Pancreas (tissue), 10 donors: ENCODE data around the gene MBTPS1. TPM values are rescaled to one million over a fixed set of nuclear protein-coding genes. Genes with fewer than 3 reads are reported as not detected.
A peak's percentile ranks its signal among the peaks of the same experiment; 100 is the strongest.

Experiments used
- ATAC-seq, 4 donors: fragments of 200-7000 bp; cut with Tn5 transposase; one replicate each; pipeline versions ENCODE4 v1.8.0 to v1.9.1; 2020; ENCODE audit warnings: mild to moderate bottlenecking in 4 of 4, moderate library complexity in 4 of 4
- DNase-seq, 6 donors: peaks; one replicate each; pipeline ENCODE4 v3.0.0-alpha.2; 2020
- FAIRE-seq: peaks from 2 replicates; lab custom pipeline; 2012; peaks lifted over from hg19 to GRCh38; lab: Jason Lieb, UNC
- H3K27ac ChIP-seq, 4 donors: fragments of 200-600 bp; sonication (generic); 1 replicate in 3 of 4; 2 replicates in 1 of 4; pipeline versions ENCODE4 v1.5.0 to v1.8.0; 2020
- H3K27me3 ChIP-seq, 4 donors: fragments of 200-600 bp; one replicate each; pipeline ENCODE4 v1.8.0; 2021
- H3K36me3 ChIP-seq, 3 donors: fragments of 200-600 bp; sonication (generic) in 1 of 3; one replicate each; pipeline versions ENCODE4 v1.5.0 to v1.8.0; 2020 to 2021
- H3K4me1 ChIP-seq, 3 donors: fragments of 200-600 bp; one replicate each; pipeline ENCODE4 v1.8.0; 2021
- H3K4me3 ChIP-seq, 4 donors: fragments of 200-600 bp; sonication (generic) in 2 of 4; one replicate each; pipeline versions ENCODE4 v1.5.0 to v1.8.0; 2020 to 2021
- H3K9me3 ChIP-seq, 4 donors: fragments of 200-600 bp; one replicate each; pipeline ENCODE4 v1.8.0; 2021
- WGBS, 2 donors: extraction: QIAGEN DNeasy Blood & Tissue Kit; methylation state at CpG; one replicate each; pipeline ENCODE4 v1.1.7; 2013; 5-methylcytosine and 5-hydroxymethylcytosine counted together
- intact Hi-C, 3 donors: fragments of 100-400 bp; cut with DNase I; formaldehyde crosslinking; loops; one replicate each; pipeline versions ENCODE4 v1.11.1 to v1.14.2; 2022
- polyA plus RNA-seq, 2 donors: library from polyadenylated mRNA; stranded (reverse); fragments of 200-250 nt; gene quantifications; one replicate each; pipeline ENCODE4 v1.2.3, GENCODE V29; 2013
- total RNA-seq, 6 donors: library from RNA; stranded (reverse); fragmentation: NEBNext Ultra II Directional in 4 of 6; extraction: Animal tissue kit (Norgen Biotek cat#: 25700) in 4 of 6; gene quantifications; one replicate each; pipeline versions ENCODE4 v1.2.1 to v1.2.4, GENCODE V29; 2021 to 2023
- TF ChIP-seq, protein P1 (sequence below), 4 donors: fragments of 200-600 bp; sonication (generic) in 3 of 4; IDR thresholded peaks; one replicate each; pipeline versions ENCODE4 v1.5.0 to v1.8.0; 2021; ENCODE audit warnings: antibody characterized with exemption in 4 of 4
- donor health status: healthy with polysubstance abuse.
- donor health status: DM: no; HTN: no; CAD: no; lungs with moderate emphysema.
- donor health status: DM: no; HTN: no; CAD: no.
- donor health status: control.
- donor health status: control.
- donor health status: Bipolar disorder and iron deficiency.
- donor health status: DM: yes; HTN: yes; CAD: no.
- donor health status: DM: no; HTN: no; CAD: no.
- donor health status: DM: no; HTN: no; CAD: no.
- donor health status: DM: yes; HTN: yes; CAD: no.

Gene MBTPS1
- total and polyA plus RNA-seq, 8 donors: 32.8 to 56.8 (median 43.2) TPM

- Histone ChIP-seq H3K27me3 (no peaks in the 10 kb centered on the region), H3K9me3 (no peaks in the 10 kb centered on the region), H3K27ac (no peak within 1 kb of the TSS), H3K36me3 (no peaks in the 10 kb centered on the region), H3K4me1 (no peaks in the 10 kb centered on the region), H3K4me3 (no peak within 1 kb of the TSS)
- TF ChIP-seq, protein P1, sequence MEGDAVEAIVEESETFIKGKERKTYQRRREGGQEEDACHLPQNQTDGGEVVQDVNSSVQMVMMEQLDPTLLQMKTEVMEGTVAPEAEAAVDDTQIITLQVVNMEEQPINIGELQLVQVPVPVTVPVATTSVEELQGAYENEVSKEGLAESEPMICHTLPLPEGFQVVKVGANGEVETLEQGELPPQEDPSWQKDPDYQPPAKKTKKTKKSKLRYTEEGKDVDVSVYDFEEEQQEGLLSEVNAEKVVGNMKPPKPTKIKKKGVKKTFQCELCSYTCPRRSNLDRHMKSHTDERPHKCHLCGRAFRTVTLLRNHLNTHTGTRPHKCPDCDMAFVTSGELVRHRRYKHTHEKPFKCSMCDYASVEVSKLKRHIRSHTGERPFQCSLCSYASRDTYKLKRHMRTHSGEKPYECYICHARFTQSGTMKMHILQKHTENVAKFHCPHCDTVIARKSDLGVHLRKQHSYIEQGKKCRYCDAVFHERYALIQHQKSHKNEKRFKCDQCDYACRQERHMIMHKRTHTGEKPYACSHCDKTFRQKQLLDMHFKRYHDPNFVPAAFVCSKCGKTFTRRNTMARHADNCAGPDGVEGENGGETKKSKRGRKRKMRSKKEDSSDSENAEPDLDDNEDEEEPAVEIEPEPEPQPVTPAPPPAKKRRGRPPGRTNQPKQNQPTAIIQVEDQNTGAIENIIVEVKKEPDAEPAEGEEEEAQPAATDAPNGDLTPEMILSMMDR (IDR thresholded peaks at IDR 0.05): no peak
- whole genome bisulfite sequencing, 2 donors: 67 to 73% methylated on average over 9 of the region's 9 CpGs
- intact Hi-C loops: loop anchor here in 1 of 3 donors (10.0 kb wide), 1 partner anchor 78 kb away; the partner anchor contains the start of gene NECAB2
- FAIRE-seq: no peak
- no peak for ATAC-seq
- no peak for DNase-seq
Measured at GRCh38 chr16:84042308-84042878, 74.3 kb downstream of the MBTPS1 start, which contains the start of gene SLC38A8. Gene SLC38A8, minus strand, starts transcription at chr16:84042795. Its CDS starts 638 bp downstream, at chr16:84042157.

- FAIRE-seq: no peak
- Histone ChIP-seq H3K27ac (no peak overlapping the region), H3K4me1 (no peaks in the 10 kb centered on the region), H3K27me3 (no peaks in the 10 kb centered on the region), H3K36me3 (no peaks in the 10 kb centered on the region), H3K9me3 (no peaks in the 10 kb centered on the region), H3K4me3 (no peak overlapping the region)
- intact Hi-C loops: loop anchor here in 1 of 3 donors (10.0 kb wide), 1 partner anchor 77 kb away; the partner anchor contains the start of gene NECAB2
- WGBS, 2 donors: 87 to 92% methylated on average over 17 of the region's 17 CpGs
- TF ChIP-seq, protein P1 (IDR thresholded peaks at IDR 0.05): no peak
- no peak for ATAC-seq
- DNase-seq: peak in 1 of 6 donors; percentile 44
Measured at GRCh38 chr16:84041881-84042280, 74.9 kb downstream of the MBTPS1 start.

GRCh38 chr16:84040823-84041820, 75.6 kb downstream of the MBTPS1 start:
- Histone ChIP-seq H3K4me3 (no peak overlapping the region), H3K4me1 (no peaks in the 10 kb centered on the region), H3K27me3 (no peaks in the 10 kb centered on the region), H3K27ac (no peak overlapping the region), H3K36me3 (no peaks in the 10 kb centered on the region), H3K9me3 (no peaks in the 10 kb centered on the region)
- intact Hi-C loops: loop anchor here in 1 of 3 donors (10.0 kb wide), 1 partner anchor 76 kb away; the partner anchor contains the start of gene NECAB2
- no peak for DNase-seq
- ATAC-seq: no peak
- TF ChIP-seq, protein P1 (IDR thresholded peaks at IDR 0.05): no peak
- FAIRE-seq: no peak
- 86% methylated on average over 42 of the region's 42 CpGs for WGBS, 2 donors

DNA sequence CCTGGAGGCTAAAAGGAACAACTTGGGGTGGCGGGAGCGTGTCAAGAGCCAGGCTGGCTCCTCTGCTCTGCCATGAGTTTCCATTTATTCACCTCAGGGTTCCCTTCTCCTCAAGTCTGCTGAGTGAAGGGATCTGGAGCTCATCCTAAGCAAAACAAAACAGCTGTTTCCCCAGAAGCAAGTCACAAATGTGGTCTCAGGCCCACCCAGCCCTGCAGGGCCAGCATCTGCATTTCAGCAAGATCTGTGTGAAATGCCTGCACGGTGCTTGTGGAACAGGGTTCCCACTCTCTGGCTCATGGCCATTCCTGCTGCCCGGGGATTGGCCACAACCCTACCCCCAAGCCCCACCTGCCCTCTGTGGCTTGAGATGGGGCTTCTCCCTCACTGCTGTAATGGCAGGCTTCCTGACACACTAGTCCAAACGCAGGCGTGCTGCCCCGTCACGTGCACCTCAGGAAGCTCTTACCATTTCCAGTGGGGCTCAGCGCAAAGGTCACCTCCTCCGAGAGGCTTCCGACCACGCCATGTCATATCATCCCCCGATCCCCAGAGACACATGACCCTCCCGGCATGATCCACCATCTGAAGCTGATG, 76.4 kb downstream of the MBTPS1 start:
- 84 to 85% methylated on average over 14 of the region's 14 CpGs for WGBS, 2 donors
- no peaks in the 10 kb centered on the region for H3K27me3 ChIP-seq
- FAIRE-seq: no peak
- DNase-seq: no peak
- no peaks in the 10 kb centered on the region for H3K36me3 ChIP-seq
- TF ChIP-seq, protein P1 (IDR thresholded peaks at IDR 0.05): no peak
- H3K4me1 ChIP-seq: no peaks in the 10 kb centered on the region
- no peak overlapping the region for H3K27ac ChIP-seq
- ATAC-seq: no peak
- H3K4me3 ChIP-seq: no peak overlapping the region
- intact Hi-C loops: loop anchor here in 1 of 3 donors (10.0 kb wide), 1 partner anchor 76 kb away; the partner anchor contains the start of gene NECAB2
- no peaks in the 10 kb centered on the region for H3K9me3 ChIP-seq
